ENCODE data around the gene C1orf141.

- no peak for TF ChIP-seq POLR2A (IDR thresholded peaks at IDR 0.05; ENCODE audit: low read depth)
- TF ChIP-seq CTCF (IDR thresholded peaks at IDR 0.05): no peak
Observed at GRCh38 chr1:67174716-67175284, 40.0 kb upstream of the C1orf141 start.
